ENCODE data around the gene ZRANB3.

DNA sequence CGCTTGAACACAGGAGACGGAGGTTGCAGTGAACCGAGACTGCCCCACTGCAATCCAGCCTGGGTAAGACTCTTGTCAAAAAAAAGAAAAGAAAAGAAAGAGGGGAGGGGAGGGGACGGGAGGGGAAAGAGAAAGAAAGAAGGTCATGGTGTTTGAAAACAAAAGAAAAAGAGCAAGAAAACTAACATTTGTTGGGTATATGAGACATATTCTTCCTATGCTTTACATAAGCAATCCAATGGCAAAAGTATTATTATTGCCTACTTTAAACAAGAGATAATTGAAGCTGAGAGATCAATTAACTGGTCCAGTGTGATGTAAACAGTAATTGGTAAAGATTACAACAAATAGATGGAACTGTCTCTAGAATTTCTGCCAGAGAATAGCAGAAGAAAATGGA, 157.3 kb downstream of the ZRANB3 start:
- TF ChIP-seq, protein P1, sequence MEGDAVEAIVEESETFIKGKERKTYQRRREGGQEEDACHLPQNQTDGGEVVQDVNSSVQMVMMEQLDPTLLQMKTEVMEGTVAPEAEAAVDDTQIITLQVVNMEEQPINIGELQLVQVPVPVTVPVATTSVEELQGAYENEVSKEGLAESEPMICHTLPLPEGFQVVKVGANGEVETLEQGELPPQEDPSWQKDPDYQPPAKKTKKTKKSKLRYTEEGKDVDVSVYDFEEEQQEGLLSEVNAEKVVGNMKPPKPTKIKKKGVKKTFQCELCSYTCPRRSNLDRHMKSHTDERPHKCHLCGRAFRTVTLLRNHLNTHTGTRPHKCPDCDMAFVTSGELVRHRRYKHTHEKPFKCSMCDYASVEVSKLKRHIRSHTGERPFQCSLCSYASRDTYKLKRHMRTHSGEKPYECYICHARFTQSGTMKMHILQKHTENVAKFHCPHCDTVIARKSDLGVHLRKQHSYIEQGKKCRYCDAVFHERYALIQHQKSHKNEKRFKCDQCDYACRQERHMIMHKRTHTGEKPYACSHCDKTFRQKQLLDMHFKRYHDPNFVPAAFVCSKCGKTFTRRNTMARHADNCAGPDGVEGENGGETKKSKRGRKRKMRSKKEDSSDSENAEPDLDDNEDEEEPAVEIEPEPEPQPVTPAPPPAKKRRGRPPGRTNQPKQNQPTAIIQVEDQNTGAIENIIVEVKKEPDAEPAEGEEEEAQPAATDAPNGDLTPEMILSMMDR (conservative IDR thresholded peaks at IDR 0.05; ENCODE audit: low read depth in 2 of 2): no peak
- TF ChIP-seq EZH2 (IDR thresholded peaks at IDR 0.05; ENCODE audit: low read depth, unreplicated experiment): no peak
- TF ChIP-seq, protein P2, sequence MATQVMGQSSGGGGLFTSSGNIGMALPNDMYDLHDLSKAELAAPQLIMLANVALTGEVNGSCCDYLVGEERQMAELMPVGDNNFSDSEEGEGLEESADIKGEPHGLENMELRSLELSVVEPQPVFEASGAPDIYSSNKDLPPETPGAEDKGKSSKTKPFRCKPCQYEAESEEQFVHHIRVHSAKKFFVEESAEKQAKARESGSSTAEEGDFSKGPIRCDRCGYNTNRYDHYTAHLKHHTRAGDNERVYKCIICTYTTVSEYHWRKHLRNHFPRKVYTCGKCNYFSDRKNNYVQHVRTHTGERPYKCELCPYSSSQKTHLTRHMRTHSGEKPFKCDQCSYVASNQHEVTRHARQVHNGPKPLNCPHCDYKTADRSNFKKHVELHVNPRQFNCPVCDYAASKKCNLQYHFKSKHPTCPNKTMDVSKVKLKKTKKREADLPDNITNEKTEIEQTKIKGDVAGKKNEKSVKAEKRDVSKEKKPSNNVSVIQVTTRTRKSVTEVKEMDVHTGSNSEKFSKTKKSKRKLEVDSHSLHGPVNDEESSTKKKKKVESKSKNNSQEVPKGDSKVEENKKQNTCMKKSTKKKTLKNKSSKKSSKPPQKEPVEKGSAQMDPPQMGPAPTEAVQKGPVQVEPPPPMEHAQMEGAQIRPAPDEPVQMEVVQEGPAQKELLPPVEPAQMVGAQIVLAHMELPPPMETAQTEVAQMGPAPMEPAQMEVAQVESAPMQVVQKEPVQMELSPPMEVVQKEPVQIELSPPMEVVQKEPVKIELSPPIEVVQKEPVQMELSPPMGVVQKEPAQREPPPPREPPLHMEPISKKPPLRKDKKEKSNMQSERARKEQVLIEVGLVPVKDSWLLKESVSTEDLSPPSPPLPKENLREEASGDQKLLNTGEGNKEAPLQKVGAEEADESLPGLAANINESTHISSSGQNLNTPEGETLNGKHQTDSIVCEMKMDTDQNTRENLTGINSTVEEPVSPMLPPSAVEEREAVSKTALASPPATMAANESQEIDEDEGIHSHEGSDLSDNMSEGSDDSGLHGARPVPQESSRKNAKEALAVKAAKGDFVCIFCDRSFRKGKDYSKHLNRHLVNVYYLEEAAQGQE (IDR thresholded peaks at IDR 0.05; ENCODE audit: unreplicated experiment): no peak
- no peak for TF ChIP-seq POLR2AphosphoS5 (IDR thresholded peaks at IDR 0.05; ENCODE audit: low read depth)
- TF ChIP-seq EZH2phosphoT487 (IDR thresholded peaks at IDR 0.05; ENCODE audit: unreplicated experiment): no peak
- TF ChIP-seq CREB1 (CRISPR knock-in tag; IDR thresholded peaks at IDR 0.05; ENCODE audit: low read depth): no peak
- TF ChIP-seq STAT1 (IDR thresholded peaks at IDR 0.05; ENCODE audit: unreplicated experiment): no peak

All from GM23338 (cell line).